Spleen (tissue), 7 donors: ENCODE data around the gene SEMA5A.

ENCODE experiments used
- CTCF ChIP-seq, 11 experiments: fragments of 200-600 bp in 7 of 11; fragments of 450-650 bp in 4 of 11; sonication (generic) in 4 of 11; IDR thresholded peaks in 8 of 11; conservative IDR thresholded peaks in 3 of 11; 1 replicate in 7 of 11; 2 replicates in 4 of 11; pipeline versions ENCODE4 v1.4.0 to v1.8.0; 2016 to 2021; ENCODE audit warnings: antibody characterized with exemption in 11 of 11, inconsistent platforms in 4 of 11, mild to moderate bottlenecking in 1 of 11
- POLR2A ChIP-seq, 3 donors: fragments of 450-650 bp; IDR thresholded peaks; one replicate each; pipeline ENCODE4 v1.5.1; 2017; ENCODE audit warnings: antibody characterized with exemption in 3 of 3, mild to moderate bottlenecking in 1 of 3
- donor health status: DM: no; HTN: no; CAD: no; lungs with moderate emphysema.
- donor health status: DM: no; HTN: no; CAD: no.
- donor health status: DM: no; HTN: no; CAD: no.

GRCh38 chr5:9122528-9122927 is 423.3 kb downstream of the SEMA5A start:
- TF ChIP-seq CTCF (IDR thresholded peaks at IDR 0.05 in 8 of 11, conservative IDR thresholded peaks at IDR 0.05 in 3 of 11) (no peak), POLR2A (IDR thresholded peaks at IDR 0.05) (no peak)
